GM12864 (cell line): ENCODE results near the gene MARCO.

ENCODE experiments used
- DNase-seq: peaks from one replicate; pipeline ENCODE4 v3.0.0-alpha.2; 2011; ENCODE audit warnings: low read depth
- H3K4me3 ChIP-seq: 2 replicates; pipeline ENCODE4 v1.5.1; 2011; ENCODE audit warnings: mild to moderate bottlenecking, low read depth, low read length, control low read depth
- CTCF ChIP-seq: IDR thresholded peaks from 2 replicates; pipeline ENCODE4 v1.5.1; 2011; ENCODE audit warnings: low read depth, mild to moderate bottlenecking, moderate library complexity, low read length, control low read depth, inconsistent platforms; ENCODE audit errors: missing control alignments

The MARCO gene

GRCh38 chr2:118973542-118973951, 31.6 kb downstream of the MARCO start:
- no peak overlapping the region for H3K4me3 ChIP-seq
- no peak for TF ChIP-seq CTCF
- DNase-seq = no peak

GRCh38 chr2:118974103-118974993, 32.4 kb downstream of the MARCO start:
- no peak for DNase-seq
- H3K4me3 ChIP-seq = no peak overlapping the region
- no peak for TF ChIP-seq CTCF

GRCh38 chr2:118975133-118975532, 33.1 kb downstream of the MARCO start:
- DNase-seq = no peak
- no peak overlapping the region for H3K4me3 ChIP-seq
- no peak for TF ChIP-seq CTCF

GRCh38 chr2:118978064-118978463, 36.1 kb downstream of the MARCO start:
- TF ChIP-seq CTCF = no peak
- no peak for DNase-seq

GRCh38 chr2:118979152-118979861, 37.3 kb downstream of the MARCO start:
- H3K4me3 ChIP-seq = no peak overlapping the region
- DNase-seq = no peak
- no peak for TF ChIP-seq CTCF

More at GRCh38 chr2:118978064-118978463, 36.1 kb downstream of the MARCO start:
- no peak overlapping the region for H3K4me3 ChIP-seq

GRCh38 chr2:118980022-118980421, 38.0 kb downstream of the MARCO start:
- no peak for TF ChIP-seq CTCF
- no peak overlapping the region for H3K4me3 ChIP-seq
- DNase-seq = no peak
